Measurements from ENCODE around the gene ODC1.

Gene ODC1

GRCh38 chr2:10415048-10415447, 33.1 kb downstream of the ODC1 start:
- DNase-seq (ENCODE audit: low read depth): no peak

DNA sequence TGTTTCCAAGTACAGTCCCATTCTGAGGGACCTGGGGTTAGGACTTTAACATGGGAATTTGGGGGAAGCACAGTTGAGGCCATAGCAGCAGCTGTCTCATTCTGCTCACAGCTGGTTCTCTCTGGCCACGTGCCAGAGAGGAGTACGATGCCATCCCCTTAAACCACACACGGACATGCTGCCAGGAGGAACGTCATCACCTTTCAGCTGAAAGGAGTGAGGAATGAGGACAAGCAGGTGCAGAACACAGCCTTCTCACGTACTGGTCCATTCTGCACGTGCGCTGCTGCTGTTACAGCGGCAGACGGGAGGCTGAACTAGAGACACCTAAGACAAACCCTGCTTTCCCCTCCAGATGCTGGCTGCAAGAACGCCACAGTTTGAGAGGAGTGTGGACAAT, 33.5 kb downstream of the ODC1 start:
- no peak for DNase-seq (ENCODE audit: low read depth)

- no peak for DNase-seq (ENCODE audit: low read depth)
Measured at GRCh38 chr2:10413991-10414451, 34.1 kb downstream of the ODC1 start.

GRCh38 chr2:10413503-10413902, 34.6 kb downstream of the ODC1 start:
- no peak for DNase-seq (ENCODE audit: low read depth)

DNA sequence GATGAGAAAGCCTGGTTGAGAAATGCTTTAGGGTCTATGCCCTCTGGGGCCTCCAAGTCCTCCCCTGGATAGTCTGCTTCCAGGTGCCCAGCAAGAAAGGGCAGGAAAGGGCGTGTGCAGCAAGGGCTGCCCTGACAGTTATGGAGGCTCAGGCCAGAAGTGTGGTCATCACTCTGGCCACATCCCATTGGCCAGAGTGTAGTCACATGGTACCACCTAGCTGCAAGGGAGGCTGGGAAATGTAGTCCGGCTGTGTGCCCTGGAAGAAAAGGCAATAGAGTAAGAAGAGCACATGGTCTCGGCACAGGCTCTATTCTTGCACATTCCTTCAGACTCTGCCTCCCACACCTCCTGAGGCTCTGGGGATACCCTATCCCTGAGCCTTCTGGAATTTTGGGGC, 35.7 kb downstream of the ODC1 start:
- DNase-seq (ENCODE audit: low read depth): no peak

DNA sequence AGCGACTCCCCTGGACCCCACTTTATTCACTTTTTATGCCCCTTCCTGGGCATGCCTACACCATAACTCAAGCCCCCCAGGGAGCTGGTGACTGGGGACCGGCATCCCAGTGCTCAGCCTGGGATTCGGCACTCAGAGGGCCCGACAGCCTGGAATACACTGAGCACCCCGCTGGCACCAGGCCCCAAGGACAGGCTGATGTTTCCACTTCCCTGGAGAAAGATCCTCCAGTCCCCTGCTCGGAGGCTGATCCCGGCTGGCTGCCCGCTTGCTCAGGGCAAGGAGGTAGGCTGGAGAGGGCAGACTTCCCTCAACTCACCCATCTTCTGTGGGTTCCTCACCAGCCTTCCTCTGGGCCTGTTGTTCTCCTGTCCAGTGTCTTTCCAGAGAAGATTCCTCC, 36.6 kb downstream of the ODC1 start:
- DNase-seq (ENCODE audit: low read depth): no peak

DNA sequence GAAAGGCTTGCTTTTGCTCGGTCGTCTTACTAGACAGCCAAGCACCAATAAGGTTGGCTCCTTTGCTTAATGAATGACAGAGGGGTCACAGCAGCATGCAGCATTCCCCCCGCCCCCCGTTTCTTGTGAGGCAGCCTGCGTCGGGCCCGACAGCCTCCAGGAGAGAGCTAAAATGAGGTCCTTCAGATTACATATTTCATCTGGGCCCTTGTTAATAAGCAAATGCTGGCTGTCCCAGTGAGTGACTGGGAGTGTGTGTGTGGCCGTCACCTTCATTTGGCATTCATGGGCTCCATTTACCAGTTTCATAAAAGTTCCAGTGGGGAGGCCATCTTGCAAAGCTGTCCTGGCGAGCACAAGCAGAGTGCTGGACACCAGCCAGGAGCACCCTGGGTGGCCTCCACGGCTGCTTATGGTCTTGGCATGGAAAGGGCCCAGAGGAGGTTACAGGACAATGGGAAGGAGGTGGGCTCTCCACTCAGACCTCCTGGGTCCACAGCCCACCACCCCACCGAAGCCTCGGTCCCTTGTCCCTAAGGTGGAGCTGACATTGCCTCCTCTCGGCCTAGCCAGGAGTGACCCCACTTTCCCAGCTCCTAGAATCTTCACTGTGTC, 37.2 kb downstream of the ODC1 start:
- DNase-seq (ENCODE audit: low read depth): no peak

DNA sequence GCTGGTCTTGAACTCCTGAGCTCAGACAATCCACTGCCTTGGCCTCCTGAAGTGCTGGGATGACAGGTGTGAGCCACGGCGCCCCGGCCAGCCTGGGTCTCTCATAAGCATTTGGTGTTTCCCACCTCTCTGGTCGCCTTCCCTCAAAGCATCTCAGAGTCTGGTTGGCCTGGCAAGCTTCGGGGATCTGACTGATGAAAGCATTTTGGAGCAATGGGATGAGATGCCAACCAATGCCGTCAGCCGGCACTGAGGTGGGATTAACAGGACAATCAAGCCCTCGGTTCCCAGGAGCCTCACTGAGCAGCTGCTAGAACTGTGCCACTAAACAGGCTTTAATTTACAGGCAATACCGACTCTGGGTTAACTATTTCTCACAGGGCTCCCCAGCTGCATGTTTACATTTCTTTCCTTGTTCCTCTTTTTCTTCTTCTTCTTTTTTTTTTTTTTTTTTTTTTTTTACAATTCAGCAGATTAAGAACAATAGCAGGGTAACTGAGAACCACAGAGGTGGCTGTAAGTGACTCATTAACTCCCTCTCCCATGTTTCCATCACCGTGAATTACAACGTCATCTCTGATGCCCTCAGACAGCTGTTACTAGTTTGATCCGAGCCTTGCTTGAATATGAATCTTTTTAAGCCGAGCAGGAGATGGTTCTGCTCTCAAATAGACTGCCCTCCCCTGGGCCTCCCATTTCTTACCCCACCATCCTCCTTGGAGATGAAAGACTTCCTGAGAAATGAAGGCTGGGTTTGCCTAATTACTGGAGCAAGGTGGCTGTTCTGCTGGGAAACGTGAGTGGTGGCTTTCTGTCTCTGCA, 37.9 kb downstream of the ODC1 start:
- no peak for DNase-seq (ENCODE audit: low read depth)

GRCh38 chr2:10408649-10409579, 39.2 kb downstream of the ODC1 start:
- DNase-seq (ENCODE audit: low read depth): peak; percentile 75

DNA sequence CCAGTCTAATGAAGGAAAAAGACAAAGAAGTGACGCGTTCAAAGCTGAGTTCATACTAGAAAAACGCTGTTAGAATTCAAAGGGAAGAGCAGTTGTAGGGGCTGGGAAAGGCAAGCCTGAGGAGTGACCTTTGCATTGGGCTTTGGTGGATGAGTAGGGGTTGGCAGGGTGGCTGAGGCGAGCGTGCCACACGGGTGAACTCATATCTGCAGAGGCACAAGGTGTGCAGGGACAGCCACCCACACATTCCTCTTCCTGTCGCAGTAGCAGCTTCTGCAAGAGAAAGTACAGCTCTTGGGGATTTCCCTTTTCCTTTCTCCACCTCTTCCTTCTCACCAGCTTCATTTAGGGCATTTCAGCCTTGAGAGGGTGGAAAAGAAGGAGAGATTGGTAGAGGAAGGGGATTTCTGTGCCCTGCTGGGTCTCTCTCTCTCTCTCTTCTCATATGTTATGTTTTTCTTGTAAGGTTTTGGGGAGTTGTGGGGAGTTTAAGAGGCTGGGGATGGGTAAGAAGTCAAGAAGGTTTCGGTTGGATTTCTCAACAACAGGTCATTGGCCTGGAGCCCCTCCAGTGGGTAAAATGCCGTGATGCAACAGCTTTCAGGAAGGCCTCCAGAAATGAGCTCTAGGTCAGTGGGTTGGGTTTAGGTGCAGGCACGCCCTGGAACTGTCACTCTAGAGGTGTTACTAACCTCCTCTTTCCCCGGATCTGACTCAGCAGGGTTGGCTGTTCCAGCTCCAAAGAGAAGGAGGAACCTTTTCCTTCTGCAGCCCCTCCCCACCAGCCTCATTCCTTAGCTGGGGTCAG, 40.1 kb downstream of the ODC1 start:
- peak; percentile 26 for DNase-seq (ENCODE audit: low read depth)

DNA sequence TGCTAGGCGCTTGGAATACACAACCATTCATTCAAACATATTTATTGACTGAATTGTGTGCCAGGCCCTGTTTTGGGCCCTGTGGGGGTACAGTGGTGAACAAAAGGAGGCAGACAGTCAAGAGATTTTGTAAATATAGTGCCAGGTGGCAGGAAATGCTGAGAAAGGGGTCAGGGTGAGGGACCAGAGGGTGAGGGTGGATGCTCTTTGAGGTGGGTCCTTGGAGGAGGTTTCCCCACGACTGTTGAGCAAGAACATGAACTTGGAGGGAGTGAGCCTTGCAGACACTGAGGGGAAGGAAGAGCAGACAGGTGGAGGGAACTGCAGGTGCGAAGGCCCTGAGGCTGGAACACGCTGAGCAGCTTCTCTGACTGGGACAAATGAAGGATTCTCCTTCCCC, 40.7 kb downstream of the ODC1 start:
- DNase-seq (ENCODE audit: low read depth): no peak

- DNase-seq (ENCODE audit: low read depth): no peak
Measured at GRCh38 chr2:10406491-10407188, 41.5 kb downstream of the ODC1 start.

- no peak for DNase-seq (ENCODE audit: low read depth)
Measured at GRCh38 chr2:10406016-10406415, 42.1 kb downstream of the ODC1 start.

GRCh38 chr2:10405448-10405847, 42.7 kb downstream of the ODC1 start:
- DNase-seq (ENCODE audit: low read depth): no peak

DNA sequence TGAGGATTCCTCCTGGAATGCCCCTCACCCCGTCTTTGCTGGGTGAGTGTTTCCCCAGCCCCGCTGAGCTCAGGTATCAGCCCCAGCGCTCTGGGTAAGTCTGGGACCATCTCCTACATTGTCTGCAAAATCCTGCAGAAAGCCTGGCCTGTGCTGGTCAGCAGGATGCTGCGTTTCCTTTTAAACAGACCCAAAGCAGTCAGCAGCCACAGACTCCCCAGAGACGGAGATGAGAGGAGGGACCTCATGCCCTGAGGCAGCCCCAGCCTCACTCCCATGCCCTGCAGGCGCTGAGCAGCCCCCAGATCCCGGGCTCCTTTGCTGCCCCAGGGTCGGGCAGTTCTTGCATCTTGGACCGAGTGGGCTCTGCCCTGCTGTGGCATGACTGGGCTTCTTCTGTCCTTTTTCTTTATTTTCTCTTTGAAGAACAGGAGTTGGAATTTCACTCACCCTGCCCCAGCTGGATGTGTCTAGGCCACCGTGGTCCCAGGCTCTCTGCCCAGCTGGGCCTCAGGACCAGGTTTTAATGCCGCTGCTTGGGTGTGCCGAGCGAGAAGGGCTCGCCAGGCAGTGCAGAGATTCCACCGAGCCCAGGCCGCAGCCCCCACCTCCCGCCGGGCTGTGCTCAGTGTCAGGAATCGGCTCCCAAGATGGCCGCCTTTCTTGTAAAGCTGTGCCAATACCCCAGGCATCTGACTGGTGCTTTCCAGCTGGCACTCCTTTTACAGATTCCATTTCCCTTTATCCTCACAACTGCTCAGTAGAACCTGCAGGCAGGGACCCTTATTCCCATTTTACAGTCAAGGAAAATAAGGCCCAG, 43.6 kb downstream of the ODC1 start:
- DNase-seq (ENCODE audit: low read depth): no peak

- no peak for DNase-seq (ENCODE audit: low read depth)
Measured at GRCh38 chr2:10402653-10403215, 45.4 kb downstream of the ODC1 start.

- DNase-seq (ENCODE audit: low read depth): no peak
Measured at GRCh38 chr2:10402062-10402585, 46.0 kb downstream of the ODC1 start.

DNA sequence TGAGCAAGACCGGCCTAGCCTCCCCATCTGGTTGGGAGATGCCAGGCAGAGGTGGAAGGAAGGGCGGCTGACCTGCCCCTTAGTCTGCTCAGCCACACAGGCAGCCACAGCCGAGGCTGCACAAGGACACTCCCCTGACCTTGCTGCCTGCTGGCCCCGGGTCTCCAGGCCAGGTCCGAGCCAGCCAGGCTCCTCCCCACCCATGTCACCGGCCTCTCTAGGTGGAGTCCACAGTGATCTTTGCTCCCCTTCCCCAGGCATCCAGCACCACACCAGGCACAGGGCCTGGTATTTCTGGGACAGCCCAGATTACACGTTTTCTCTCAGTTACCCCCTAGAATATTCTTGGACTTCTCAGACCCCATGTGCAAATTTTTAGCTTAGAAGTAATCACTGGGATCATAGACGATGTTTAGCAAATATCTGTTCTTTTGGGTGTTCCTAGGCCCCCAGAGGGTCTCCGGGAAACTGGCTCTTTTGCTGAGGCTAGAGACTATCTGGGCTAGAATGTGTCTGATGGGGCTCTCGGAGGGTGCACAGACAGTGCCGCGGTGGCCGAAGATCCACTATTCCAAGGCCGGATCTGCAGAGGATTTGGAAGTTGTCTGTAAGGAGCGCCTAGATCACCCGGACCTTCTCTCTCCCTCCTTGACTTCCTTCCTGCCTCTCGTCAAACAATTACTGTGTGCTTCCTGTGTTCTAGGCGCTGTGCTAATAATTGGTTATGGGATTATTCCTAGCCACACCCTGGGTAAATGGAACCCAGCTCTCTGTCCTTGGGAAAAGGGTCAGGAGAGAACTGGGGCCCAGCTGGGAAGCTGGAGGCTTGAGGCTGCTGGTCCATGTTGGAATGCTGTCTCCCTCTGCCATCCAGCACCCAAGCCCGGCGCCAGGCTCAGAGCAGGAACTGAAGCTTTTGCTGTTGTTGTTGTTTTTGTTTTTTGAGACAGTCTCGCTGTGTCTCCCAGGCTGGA, 46.9 kb downstream of the ODC1 start:
- DNase-seq (ENCODE audit: low read depth): no peak

All from activated T-cell treated with anti-CD3 and anti-CD28 coated beads for 1 hour (primary cell).